Tibial nerve (tissue), 4 donors: ENCODE results near the gene ADCY2.

Experiments used
- EP300 ChIP-seq, 2 donors: sonication (generic); formaldehyde crosslinking; IDR thresholded peaks; one replicate each; pipeline ENCODE4 v1.6.1; 2017; ENCODE audit warnings: antibody characterized with exemption in 2 of 2, mild to moderate bottlenecking in 1 of 2
- POLR2A ChIP-seq, 2 donors: fragments of 450-650 bp; IDR thresholded peaks; one replicate each; pipeline ENCODE4 v1.6.1; 2017; ENCODE audit warnings: antibody characterized with exemption in 2 of 2, mild to moderate bottlenecking in 2 of 2, moderate library complexity in 2 of 2
- TF ChIP-seq, protein P1 (sequence below), 5 experiments: fragments of 200-600 bp in 3 of 5; fragments of 450-650 bp in 2 of 5; sonication (generic) in 3 of 5; IDR thresholded peaks; one replicate each; pipeline ENCODE4 v1.5.1; 2016 to 2019; ENCODE audit warnings: antibody characterized with exemption in 5 of 5, mild to moderate bottlenecking in 3 of 5, moderate library complexity in 2 of 5

DNA sequence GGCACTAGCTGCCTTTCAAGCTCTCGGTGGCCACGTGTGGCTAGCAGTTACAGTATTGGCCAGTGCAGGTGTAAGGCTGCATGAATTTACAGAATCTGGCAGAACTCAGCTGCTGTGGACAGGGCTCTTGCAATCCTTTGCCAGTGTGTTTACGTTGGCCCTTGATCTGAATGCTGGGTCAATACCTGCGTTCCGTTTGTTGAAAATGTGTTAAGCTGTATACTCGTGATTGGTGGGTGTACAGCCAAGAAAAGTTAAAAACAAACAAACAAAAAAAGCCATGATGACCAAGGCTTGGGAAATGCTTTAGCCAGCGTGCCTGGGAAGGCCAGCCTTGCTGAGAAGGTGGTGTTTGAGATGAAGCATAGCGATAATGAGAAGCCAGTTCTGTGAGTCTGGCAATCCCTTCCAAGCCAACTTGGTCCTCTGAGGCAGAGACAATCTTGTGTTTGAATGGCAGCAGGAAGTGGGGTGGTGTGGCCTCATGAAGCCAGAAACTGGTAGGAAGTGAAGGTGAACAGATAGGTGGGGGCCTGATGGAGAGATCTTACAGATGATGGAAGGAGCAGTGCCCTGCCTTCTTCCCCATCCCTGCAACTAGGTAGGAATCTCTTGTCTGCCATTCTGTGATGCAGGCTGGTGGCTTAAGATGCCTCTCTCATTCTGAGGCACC lies 455.8 kb downstream of the ADCY2 start:
- TF ChIP-seq, protein P1, sequence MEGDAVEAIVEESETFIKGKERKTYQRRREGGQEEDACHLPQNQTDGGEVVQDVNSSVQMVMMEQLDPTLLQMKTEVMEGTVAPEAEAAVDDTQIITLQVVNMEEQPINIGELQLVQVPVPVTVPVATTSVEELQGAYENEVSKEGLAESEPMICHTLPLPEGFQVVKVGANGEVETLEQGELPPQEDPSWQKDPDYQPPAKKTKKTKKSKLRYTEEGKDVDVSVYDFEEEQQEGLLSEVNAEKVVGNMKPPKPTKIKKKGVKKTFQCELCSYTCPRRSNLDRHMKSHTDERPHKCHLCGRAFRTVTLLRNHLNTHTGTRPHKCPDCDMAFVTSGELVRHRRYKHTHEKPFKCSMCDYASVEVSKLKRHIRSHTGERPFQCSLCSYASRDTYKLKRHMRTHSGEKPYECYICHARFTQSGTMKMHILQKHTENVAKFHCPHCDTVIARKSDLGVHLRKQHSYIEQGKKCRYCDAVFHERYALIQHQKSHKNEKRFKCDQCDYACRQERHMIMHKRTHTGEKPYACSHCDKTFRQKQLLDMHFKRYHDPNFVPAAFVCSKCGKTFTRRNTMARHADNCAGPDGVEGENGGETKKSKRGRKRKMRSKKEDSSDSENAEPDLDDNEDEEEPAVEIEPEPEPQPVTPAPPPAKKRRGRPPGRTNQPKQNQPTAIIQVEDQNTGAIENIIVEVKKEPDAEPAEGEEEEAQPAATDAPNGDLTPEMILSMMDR (IDR thresholded peaks at IDR 0.05), result no peak
- no peak for TF ChIP-seq POLR2A (IDR thresholded peaks at IDR 0.05)
- no peak for TF ChIP-seq EP300 (IDR thresholded peaks at IDR 0.05)
